H1 (cell line): Measurements from ENCODE around the gene TFCP2. TPM values are rescaled to one million over a fixed set of nuclear protein-coding genes. Genes with fewer than 3 reads are reported as not detected.

Experiments used
- CTCF ChIA-PET: fragments of 300-600 bp; sonication (Branson Sonifier 250); formaldehyde crosslinking; loops from one replicate; lab custom pipeline; 2021; ENCODE audit not compliant: partially characterized antibody; lab: Charles Lee
- POLR2A ChIA-PET: fragments of 300-600 bp; sonication (Branson Sonifier 250); formaldehyde crosslinking; loops from one replicate; lab custom pipeline; 2021; ENCODE audit warnings: inconsistent platforms; ENCODE audit not compliant: partially characterized antibody; lab: Charles Lee
- DNase-seq, 2 experiments: peaks; one replicate each; pipeline versions ENCODE4 v3.0.0 to v3.0.0-alpha.2; 2010 to 2022; ENCODE audit warnings: low spot score in 2 of 2, low read depth in 1 of 2, mixed read lengths in 1 of 2
- FAIRE-seq: peaks from 2 replicates; lab custom pipeline; 2011; peaks lifted over from hg19 to GRCh38; lab: Jason Lieb, UNC
- H2AFZ ChIP-seq: 2 replicates; pipeline ENCODE4 v1.8.1; 2012; ENCODE audit warnings: low read length, inconsistent platforms
- H2AK5ac ChIP-seq: 2 replicates; pipeline ENCODE4 v1.6.1; 2013; ENCODE audit warnings: low read depth, low read length
- H2BK120ac ChIP-seq: replicated peaks from 2 replicates; pipeline ENCODE3; 2013; ENCODE audit warnings: low read depth, low read length, inconsistent platforms
- H2BK12ac ChIP-seq: 2 replicates; pipeline ENCODE4 v1.6.1; 2013; ENCODE audit warnings: low read depth, low read length
- H2BK15ac ChIP-seq: 2 replicates; pipeline ENCODE4 v1.6.1; 2013; ENCODE audit warnings: low read length
- H2BK20ac ChIP-seq: 2 replicates; pipeline ENCODE4 v1.6.1; 2013; ENCODE audit warnings: low read length
- H2BK5ac ChIP-seq: 2 replicates; pipeline ENCODE4 v1.6.1; 2013; ENCODE audit warnings: low read depth, low read length
- H3K14ac ChIP-seq: 2 replicates; pipeline ENCODE4 v1.6.1; 2013; ENCODE audit warnings: inconsistent platforms; ENCODE audit not compliant: insufficient read length
- H3K18ac ChIP-seq: 2 replicates; pipeline ENCODE4 v1.6.1; 2013; ENCODE audit warnings: low read length; ENCODE audit errors: extremely low read depth
- H3K23ac ChIP-seq: 2 replicates; pipeline ENCODE4 v1.6.1; 2013; ENCODE audit warnings: inconsistent platforms; ENCODE audit not compliant: insufficient read length
- H3K23me2 ChIP-seq: 2 replicates; pipeline ENCODE4 v1.6.1; 2013; ENCODE audit warnings: low read depth, low read length
- H3K27ac ChIP-seq: 2 replicates; pipeline ENCODE4 v1.6.1; 2011; ENCODE audit warnings: low read depth, low read length, inconsistent platforms
- H3K27me3 ChIP-seq, 4 experiments: replicated peaks in 1 of 4; 1 replicate in 1 of 4; 2 replicates in 3 of 4; pipeline versions ENCODE4 v1.6.1 to v1.8.1; 2011 to 2013; ENCODE audit warnings: low read length in 3 of 4, mild to moderate bottlenecking in 3 of 4, inconsistent platforms in 2 of 4, mixed read lengths in 2 of 4, moderate library complexity in 1 of 4; ENCODE audit not compliant: control insufficient read depth in 3 of 4, insufficient read depth in 3 of 4; ENCODE audit errors: extremely low read depth in 1 of 4
- H3K36me3 ChIP-seq, 4 experiments: 2 replicates each; pipeline versions ENCODE4 v1.6.1 to v1.8.1; 2011 to 2013; ENCODE audit warnings: mild to moderate bottlenecking in 4 of 4, low read length in 3 of 4, moderate library complexity in 2 of 4, control low read depth in 1 of 4, inconsistent platforms in 1 of 4; ENCODE audit not compliant: insufficient read depth in 4 of 4, control insufficient read depth in 2 of 4
- H3K4ac ChIP-seq: replicated peaks from 2 replicates; pipeline ENCODE3; 2013; ENCODE audit warnings: low read length, low read depth, mixed read lengths, inconsistent platforms; ENCODE audit not compliant: insufficient read length
- H3K4me1 ChIP-seq, 4 experiments: replicated peaks in 1 of 4; 1 replicate in 1 of 4; 2 replicates in 3 of 4; pipeline versions ENCODE4 v1.6.1 to v1.8.1; 2011 to 2013; ENCODE audit warnings: low read length in 3 of 4, inconsistent platforms in 2 of 4, mixed read lengths in 1 of 4; ENCODE audit not compliant: insufficient read depth in 4 of 4, control insufficient read depth in 3 of 4
- H3K4me2 ChIP-seq, 2 experiments: 2 replicates each; pipeline versions ENCODE4 v1.6.1 to v1.8.1; 2011 to 2013; ENCODE audit warnings: low read depth in 2 of 2, low read length in 2 of 2, control low read depth in 1 of 2, inconsistent platforms in 1 of 2, mild to moderate bottlenecking in 1 of 2; ENCODE audit not compliant: insufficient read depth in 1 of 2
- H3K4me3 ChIP-seq, 4 experiments: fragments of 200-600, 300-600 bp in 1 of 4; sonication (generic), shearing (Covaris generic), sonication (Bioruptor Twin) in 1 of 4; 2 replicates each; pipeline versions ENCODE4 v1.5.1 to v1.8.1; 2011 to 2016; ENCODE audit warnings: low read length in 4 of 4, low read depth in 3 of 4, control low read depth in 2 of 4, inconsistent platforms in 2 of 4, mild to moderate bottlenecking in 2 of 4, mixed read lengths in 1 of 4, moderate library complexity in 1 of 4; ENCODE audit not compliant: insufficient read depth in 2 of 4; ENCODE audit errors: extremely low read depth in 1 of 4
- H3K56ac ChIP-seq: replicated peaks from 2 replicates; pipeline ENCODE3; 2013; ENCODE audit warnings: low read depth, mild to moderate bottlenecking, mixed read lengths, low read length, inconsistent platforms; ENCODE audit not compliant: insufficient read length
- H3K79me1 ChIP-seq: 2 replicates; pipeline ENCODE4 v1.6.1; 2013; ENCODE audit warnings: low read depth, low read length, control low read depth
- H3K79me2 ChIP-seq, 2 experiments: 2 replicates each; pipeline versions ENCODE4 v1.6.1 to v1.8.1; 2012 to 2013; ENCODE audit warnings: low read length in 2 of 2, mild to moderate bottlenecking in 2 of 2, inconsistent platforms in 1 of 2; ENCODE audit not compliant: insufficient read depth in 2 of 2, control insufficient read depth in 1 of 2
- H3K9ac ChIP-seq, 4 experiments: replicated peaks in 1 of 4; 1 replicate in 1 of 4; 2 replicates in 3 of 4; pipeline versions ENCODE4 v1.6.1 to v1.8.1; 2011 to 2013; ENCODE audit warnings: low read depth in 3 of 4, low read length in 3 of 4, control low read depth in 2 of 4, mild to moderate bottlenecking in 2 of 4, moderate library complexity in 2 of 4, inconsistent platforms in 1 of 4; ENCODE audit errors: extremely low read depth in 1 of 4
- H3K9me3 ChIP-seq, 2 experiments: 2 replicates each; pipeline versions ENCODE4 v1.6.1 to v1.8.1; 2012 to 2013; ENCODE audit warnings: mild to moderate bottlenecking in 2 of 2, moderate library complexity in 2 of 2, control low read depth in 1 of 2, inconsistent platforms in 1 of 2, low read depth in 1 of 2, low read length in 1 of 2, mixed read lengths in 1 of 2; ENCODE audit not compliant: insufficient read depth in 2 of 2
- H4K20me1 ChIP-seq, 2 experiments: replicated peaks in 1 of 2; 2 replicates each; pipeline versions ENCODE3 to v1.8.1; 2011 to 2013; ENCODE audit warnings: inconsistent platforms in 2 of 2, low read length in 2 of 2, mild to moderate bottlenecking in 1 of 2; ENCODE audit not compliant: insufficient read depth in 2 of 2, control insufficient read depth in 1 of 2
- H4K5ac ChIP-seq: 2 replicates; pipeline ENCODE4 v1.6.1; 2013; ENCODE audit warnings: low read length, low read depth, mixed read lengths, inconsistent platforms; ENCODE audit not compliant: insufficient read length
- H4K8ac ChIP-seq: 2 replicates; pipeline ENCODE4 v1.8.0; 2013; ENCODE audit warnings: mild to moderate bottlenecking, moderate library complexity, low read length, inconsistent platforms; ENCODE audit not compliant: insufficient read depth; ENCODE audit errors: extremely low read depth
- H4K91ac ChIP-seq: replicated peaks from 2 replicates; pipeline ENCODE3; 2013; ENCODE audit warnings: low read length, mixed read lengths, inconsistent platforms; ENCODE audit not compliant: insufficient read length
- CTCF ChIP-seq, 3 experiments: IDR thresholded peaks; 1 replicate in 2 of 3; 2 replicates in 1 of 3; pipeline versions ENCODE4 v1.5.1 to v1.6.1; 2011; ENCODE audit warnings: low read length in 3 of 3, mild to moderate bottlenecking in 3 of 3, inconsistent platforms in 2 of 3, low read depth in 1 of 3, moderate library complexity in 1 of 3; ENCODE audit not compliant: insufficient read depth in 1 of 3; ENCODE audit errors: control extremely low read depth in 1 of 3
- SP2 ChIP-seq: IDR thresholded peaks from 2 replicates; pipeline ENCODE4 v1.6.1; 2012; ENCODE audit warnings: mild to moderate bottlenecking, low read length, inconsistent platforms
- WGBS, 2 experiments: shearing (Covaris generic) in 1 of 2; methylation state at CpG; one replicate each; pipeline versions ENCODE4 v1.1.6 to v1.1.7; 2013 to 2015; ENCODE audit warnings: low lambda C conversion rate in 2 of 2, mixed read lengths in 2 of 2, inconsistent platforms in 1 of 2, low coverage in 1 of 2, missing lambda C conversion rate in 1 of 2; ENCODE audit not compliant: insufficient replicate concordance in 2 of 2, insufficient coverage in 1 of 2, insufficient read length in 1 of 2; ENCODE audit errors: extremely low coverage in 1 of 2, missing lambda C conversion rate in 1 of 2; 5-methylcytosine and 5-hydroxymethylcytosine counted together
- polyA plus RNA-seq, 7 experiments: library from polyadenylated mRNA; depleted of rRNA in 3 of 7; stranded (reverse) in 5 of 7; unstranded in 2 of 7; fragments of >200 nt in 5 of 7; fragments of 200-250 nt in 2 of 7; gene quantifications; 1 replicate in 5 of 7; 2 replicates in 1 of 7; 4 replicates in 1 of 7; pipeline versions ENCODE4 v1.2.1 to v1.2.3, GENCODE V29; 2011 to 2013; ENCODE audit warnings: missing spikeins in 2 of 7, mixed read lengths in 2 of 7
- total RNA-seq: library from RNA; stranded (reverse); fragmentation: NEBNext Ultra II Directional; extraction: Animal tissue kit (Norgen Biotek cat#: 25700); gene quantifications from 2 replicates; pipeline ENCODE4 v1.2.1, GENCODE V29; 2021

The TFCP2 gene
- total and polyA plus RNA-seq, 2 of the 8 experiments (the other 6 are each of a cell fraction or from before 2014, with no cell fraction given), result 19.8 to 49.2 TPM

- Histone ChIP-seq H3K36me3 (peaks cover 0 to 5% (median 0%) of the 10 kb centered on the region in 4 experiments; a peak in 1 of 8 replicates), H3K27ac (no peak overlapping the region), H3K9me3 (no peaks in the 10 kb centered on the region), H2BK12ac (no peak overlapping the region), H3K23ac (no peak overlapping the region), H3K4ac (no peak overlapping the region), H4K20me1 (no peaks in the 10 kb centered on the region), H2BK15ac (no peak overlapping the region), H3K23me2 (no peaks in the 10 kb centered on the region), H3K27me3 (no peaks in the 10 kb centered on the region), H4K91ac (no peak overlapping the region), H2BK20ac (no peak overlapping the region), H2AK5ac (no peak overlapping the region), H3K56ac (no peak overlapping the region), H3K79me1 (no peaks in the 10 kb centered on the region), H3K18ac (no peak overlapping the region), H4K8ac (no peak overlapping the region), H2BK5ac (no peak overlapping the region), H2AFZ (no peak overlapping the region), H2BK120ac (no peak overlapping the region), H3K79me2 (peaks cover 0 to 8% of the 10 kb centered on the region in 2 experiments; a peak in 1 of 4 replicates), H3K4me1 (no peaks in the 10 kb centered on the region), H3K4me3 (no peak overlapping the region), H3K4me2 (no peak overlapping the region), H3K9ac (no peak overlapping the region), H3K14ac (no peak overlapping the region), H4K5ac (no peak overlapping the region)
- no peak for DNase-seq
- no peak for FAIRE-seq
- ChIA-PET CTCF (interaction anchor here (0.6 to 1.4 kb wide), 3 partner anchors 38 to 307 kb away, joined by 3 to 4 read pairs (median 3); no protein-coding TSS in a partner anchor), POLR2A (interaction anchor here (0.6 to 1.7 kb wide), 3 partner anchors 49 to 117 kb away, joined by 3 to 5 read pairs (median 3); partner anchors contain the start of gene CSRNP2)
- WGBS, 2 experiments, result 94% methylated on average over 5 of the region's 5 CpGs; no CpG with 5 or more reads in 1 of the 2 experiments
- no peak for TF ChIP-seq SP2
- no peak for TF ChIP-seq CTCF (IDR thresholded peaks at IDR 0.05; ENCODE audit: control extremely low read depth in 1 of 3, insufficient read depth in 1 of 3, low read depth in 1 of 3, low read length in 3 of 3)
Measured at GRCh38 chr12:51132693-51133092, 40.2 kb downstream of the TFCP2 start.
